ENCODE results near the gene REPS1. TPM values are rescaled to one million over a fixed set of nuclear protein-coding genes. Genes with fewer than 3 reads are reported as not detected.

The REPS1 gene
- total RNA-seq, 1 donor from 2014 or later: 58.8 TPM

DNA sequence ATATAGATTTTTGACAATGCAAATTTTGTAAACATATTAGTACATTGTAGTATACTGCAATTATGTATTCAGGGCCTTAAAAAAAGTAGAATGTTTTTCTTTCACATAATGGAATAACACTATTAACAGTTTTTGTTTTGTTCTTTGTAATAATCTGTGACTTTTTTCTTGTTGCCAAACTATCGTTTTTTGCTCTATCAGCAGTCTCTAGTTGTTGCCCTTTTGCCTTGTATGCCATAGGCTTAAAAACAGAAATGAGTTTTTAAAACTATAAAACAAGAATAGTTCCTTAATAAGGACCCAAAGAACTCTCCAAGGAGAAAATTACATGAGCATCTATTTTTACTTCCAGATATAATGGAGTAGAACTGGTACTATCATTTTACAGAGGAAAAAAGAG is 29.5 kb downstream of the REPS1 start:
- H3K4me3 Mint-ChIP-seq: no peak overlapping the region
- no peak overlapping the region for H3K27ac Mint-ChIP-seq

DNA sequence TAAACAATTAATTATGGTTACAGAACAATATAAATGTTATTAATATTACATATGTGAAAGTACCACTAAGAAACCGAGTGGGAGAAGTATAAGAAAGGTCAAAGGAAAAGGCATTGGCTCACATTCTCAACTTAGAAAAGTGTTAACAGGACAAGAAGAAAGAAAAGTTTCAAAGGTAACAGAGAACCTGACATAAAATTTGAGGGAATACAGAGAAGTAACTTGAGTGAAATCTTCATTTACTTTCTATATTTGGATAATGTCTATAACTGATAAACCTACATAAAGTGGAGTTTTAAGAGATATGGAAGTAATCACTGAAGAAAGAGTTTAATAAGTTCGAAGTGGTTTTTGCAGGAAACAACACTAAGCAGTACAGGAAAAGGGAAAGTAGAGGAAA is 30.1 kb downstream of the REPS1 start:
- peaks cover 4% of the 10 kb centered on the region for H3K9me3 Mint-ChIP-seq
- peaks cover 4% of the 10 kb centered on the region for H3K36me3 Mint-ChIP-seq (ENCODE audit: low read depth)
- ATAC-seq (ENCODE audit: low read depth): no peak
- no peak overlapping the region for H3K27ac Mint-ChIP-seq
- ChIA-PET POLR2A (no interaction called here), CTCF (no interaction called here)
- intact Hi-C loops (cut with micrococcal nuclease): no loop called here
- H3K4me3 Mint-ChIP-seq: no peak overlapping the region
- no peak for DNase-seq
- H3K4me1 Mint-ChIP-seq: peaks cover 54% of the 10 kb centered on the region
- TF ChIP-seq, protein P1, sequence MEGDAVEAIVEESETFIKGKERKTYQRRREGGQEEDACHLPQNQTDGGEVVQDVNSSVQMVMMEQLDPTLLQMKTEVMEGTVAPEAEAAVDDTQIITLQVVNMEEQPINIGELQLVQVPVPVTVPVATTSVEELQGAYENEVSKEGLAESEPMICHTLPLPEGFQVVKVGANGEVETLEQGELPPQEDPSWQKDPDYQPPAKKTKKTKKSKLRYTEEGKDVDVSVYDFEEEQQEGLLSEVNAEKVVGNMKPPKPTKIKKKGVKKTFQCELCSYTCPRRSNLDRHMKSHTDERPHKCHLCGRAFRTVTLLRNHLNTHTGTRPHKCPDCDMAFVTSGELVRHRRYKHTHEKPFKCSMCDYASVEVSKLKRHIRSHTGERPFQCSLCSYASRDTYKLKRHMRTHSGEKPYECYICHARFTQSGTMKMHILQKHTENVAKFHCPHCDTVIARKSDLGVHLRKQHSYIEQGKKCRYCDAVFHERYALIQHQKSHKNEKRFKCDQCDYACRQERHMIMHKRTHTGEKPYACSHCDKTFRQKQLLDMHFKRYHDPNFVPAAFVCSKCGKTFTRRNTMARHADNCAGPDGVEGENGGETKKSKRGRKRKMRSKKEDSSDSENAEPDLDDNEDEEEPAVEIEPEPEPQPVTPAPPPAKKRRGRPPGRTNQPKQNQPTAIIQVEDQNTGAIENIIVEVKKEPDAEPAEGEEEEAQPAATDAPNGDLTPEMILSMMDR (IDR thresholded peaks at IDR 0.05): no peak
- H3K27me3 Mint-ChIP-seq: no peaks in the 10 kb centered on the region

More for the DNA sequence above, 29.5 kb downstream of the REPS1 start:
- Mint-ChIP-seq H3K27me3 (no peaks in the 10 kb centered on the region), H3K9me3 (peaks cover 4% of the 10 kb centered on the region), H3K36me3 (ENCODE audit: low read depth) (peaks cover 4% of the 10 kb centered on the region), H3K4me1 (peaks cover 47% of the 10 kb centered on the region)
- intact Hi-C loops (cut with micrococcal nuclease): no loop called here
- no peak for DNase-seq
- POLR2A ChIA-PET: interaction anchor here (0.7 kb wide), 1 partner anchor 31 kb away, joined by 3 read pairs; no protein-coding TSS in a partner anchor
- ATAC-seq (ENCODE audit: low read depth): no peak
- TF ChIP-seq, protein P1 (IDR thresholded peaks at IDR 0.05): no peak
- CTCF ChIA-PET: no interaction called here

DNA sequence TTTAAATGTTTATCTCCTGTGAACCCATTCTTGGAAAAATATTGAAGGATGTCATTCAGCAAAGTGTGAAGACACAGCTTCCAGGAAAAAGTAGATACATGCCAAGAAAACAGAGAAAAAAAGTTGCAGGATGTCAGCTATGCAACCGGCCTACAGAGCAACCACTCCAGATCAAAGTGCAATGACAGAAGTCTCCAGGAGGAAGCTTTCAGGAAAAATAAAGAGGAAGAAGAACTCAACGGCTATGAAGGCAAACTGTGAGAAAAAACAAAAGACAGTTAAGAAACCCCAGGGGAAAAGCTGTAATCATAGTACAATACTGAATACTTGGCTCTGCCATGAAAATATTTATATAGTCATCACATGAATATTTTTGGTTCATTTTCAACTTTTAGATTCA is 30.6 kb downstream of the REPS1 start:
- Mint-ChIP-seq H3K4me3 (no peak overlapping the region), H3K9me3 (peaks cover 4% of the 10 kb centered on the region), H3K27ac (no peak overlapping the region), H3K36me3 (ENCODE audit: low read depth) (peaks cover 4% of the 10 kb centered on the region), H3K4me1 (peaks cover 56% of the 10 kb centered on the region), H3K27me3 (no peaks in the 10 kb centered on the region)
- DNase-seq (no peak), ATAC-seq (ENCODE audit: low read depth) (no peak)
- TF ChIP-seq, protein P1 (IDR thresholded peaks at IDR 0.05): no peak
- intact Hi-C loops (cut with micrococcal nuclease): no loop called here
- ChIA-PET CTCF (no interaction called here), POLR2A (interaction anchor here (0.6 kb wide), 1 partner anchor 12 kb away, joined by 7 read pairs; no protein-coding TSS in a partner anchor)

DNA sequence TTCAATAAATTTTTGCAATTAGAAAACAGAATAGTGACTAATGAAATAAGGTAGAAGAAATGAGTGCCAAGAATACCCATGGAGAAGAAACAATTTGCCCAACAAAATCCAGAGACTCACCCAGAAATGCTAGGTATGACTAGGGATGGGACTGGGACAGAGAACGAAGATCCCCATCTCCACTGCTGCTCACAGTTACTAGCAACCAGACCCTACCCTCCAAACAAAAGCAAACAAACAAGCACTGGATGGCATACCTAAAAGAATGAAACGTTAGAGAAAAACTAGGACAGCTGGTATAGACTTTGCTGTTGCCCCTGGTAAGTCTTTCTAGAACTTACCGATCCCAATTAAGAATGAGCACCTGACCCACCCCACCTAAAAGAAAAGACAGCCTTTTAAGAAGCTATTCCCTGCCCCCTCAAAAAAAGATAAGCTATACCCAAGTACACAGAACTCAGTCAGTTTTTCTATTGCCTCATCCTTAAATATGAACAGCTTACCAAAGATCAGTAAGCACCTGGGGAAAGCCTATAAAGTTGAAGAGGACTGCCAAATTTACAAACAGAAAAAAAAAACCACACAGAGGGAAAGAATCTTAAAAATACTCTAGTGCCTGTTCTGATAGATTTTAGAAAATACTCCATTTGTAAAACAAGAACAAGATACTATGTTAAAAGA is 31.7 kb downstream of the REPS1 start:
- Mint-ChIP-seq H3K27ac (no peak overlapping the region), H3K36me3 (ENCODE audit: low read depth) (peaks cover 2% of the 10 kb centered on the region), H3K9me3 (peaks cover 4% of the 10 kb centered on the region), H3K4me1 (peaks cover 59% of the 10 kb centered on the region), H3K27me3 (no peaks in the 10 kb centered on the region), H3K4me3 (no peak overlapping the region)
- DNase-seq: no peak
- ChIA-PET CTCF (interaction anchor here (0.7 kb wide), 1 partner anchor 14 kb away, joined by 4 read pairs; no protein-coding TSS in a partner anchor), POLR2A (interaction anchor here (0.7 kb wide), 1 partner anchor 73 kb away, joined by 3 read pairs; no protein-coding TSS in a partner anchor)
- TF ChIP-seq, protein P1 (IDR thresholded peaks at IDR 0.05): no peak
- ATAC-seq (ENCODE audit: low read depth): no peak
- intact Hi-C loops (cut with micrococcal nuclease): no loop called here

DNA sequence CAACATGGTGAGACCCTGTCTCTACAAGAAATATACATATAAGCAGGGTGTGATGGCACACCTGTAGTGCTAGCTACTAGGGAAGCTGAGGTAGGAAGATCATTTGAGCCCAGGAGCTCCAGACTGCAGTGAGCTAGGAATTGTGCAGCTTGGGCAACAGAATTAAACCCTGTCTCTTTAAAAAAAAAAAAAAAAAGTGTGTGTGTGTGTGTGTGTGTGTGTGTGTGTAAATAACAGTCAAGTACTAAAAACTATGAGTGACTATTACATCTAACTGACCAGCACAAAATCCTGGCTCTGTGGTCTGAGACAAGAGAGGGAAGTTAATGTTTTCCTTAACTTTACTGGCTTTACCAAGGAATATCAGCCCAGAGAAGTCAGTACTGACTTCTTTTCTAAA is 32.8 kb downstream of the REPS1 start:
- Mint-ChIP-seq H3K4me3 (no peak overlapping the region), H3K36me3 (ENCODE audit: low read depth) (peaks cover 2% of the 10 kb centered on the region), H3K9me3 (peaks cover 4% of the 10 kb centered on the region), H3K4me1 (peaks cover 59% of the 10 kb centered on the region), H3K27me3 (no peaks in the 10 kb centered on the region), H3K27ac (no peak overlapping the region)
- no peak for DNase-seq
- TF ChIP-seq, protein P1 (IDR thresholded peaks at IDR 0.05): no peak
- ChIA-PET CTCF (interaction anchor here (1.4 kb wide), 1 partner anchor 34 kb away, joined by 3 read pairs; no protein-coding TSS in a partner anchor), POLR2A (no interaction called here)
- ATAC-seq (ENCODE audit: low read depth): no peak
- intact Hi-C loops (cut with micrococcal nuclease): no loop called here
